ENCODE data around the gene DPYD. TPM values are rescaled to one million over a fixed set of nuclear protein-coding genes. Genes with fewer than 3 reads are reported as not detected.

DPYD gene
- total RNA-seq, 1 donor from 2014 or later = 8.8 TPM

DNA sequence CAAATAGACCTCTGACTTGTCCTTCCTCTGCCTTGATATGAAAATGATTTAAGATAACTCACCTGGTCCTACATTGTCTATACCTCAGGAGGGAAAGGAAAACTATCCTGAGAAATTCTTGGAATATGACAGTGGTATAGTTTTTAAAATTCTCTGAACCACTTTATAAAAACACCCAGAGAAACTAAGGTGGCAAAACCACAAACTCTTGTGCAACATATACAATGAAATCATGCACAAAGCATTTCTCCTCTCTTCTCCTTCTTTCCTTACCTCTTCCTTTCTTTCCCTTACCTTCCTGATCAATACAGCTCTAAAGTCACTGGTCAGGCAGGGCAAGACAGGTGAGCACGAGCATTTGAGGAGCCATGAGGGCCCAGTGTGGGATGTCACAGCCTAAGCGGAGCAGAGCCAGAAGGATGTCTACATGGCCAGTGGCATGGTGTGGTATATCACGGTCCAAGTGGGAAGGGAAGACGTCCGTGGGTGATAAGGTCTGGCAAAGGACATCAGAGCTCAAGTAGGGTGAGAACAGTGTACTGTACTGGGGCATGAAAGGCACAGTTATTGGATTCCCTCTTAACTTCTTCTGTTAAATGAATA lies 543.3 kb downstream of the DPYD start:
- DNase-seq (ENCODE audit: low read depth) (peak; percentile 44), FAIRE-seq (no peak)
- no peak overlapping the region for H3K9ac ChIP-seq (ENCODE audit: low read length)
- H3K27me3 ChIP-seq (ENCODE audit: insufficient read depth, low read length) = no peaks in the 10 kb centered on the region
- no peak overlapping the region for H3K4me3 Mint-ChIP-seq (ENCODE audit: unreplicated experiment)
- peaks cover 19% of the 10 kb centered on the region for H3K4me1 Mint-ChIP-seq (ENCODE audit: low read depth, unreplicated experiment)
- H3K27ac ChIP-seq (ENCODE audit: low read depth, low read length) = no peak overlapping the region
- H3K79me2 ChIP-seq (ENCODE audit: insufficient read depth, low read length) = no peaks in the 10 kb centered on the region
- no peaks in the 10 kb centered on the region for H4K20me1 ChIP-seq (ENCODE audit: insufficient read depth, low read length)
- no peaks in the 10 kb centered on the region for H3K9me3 ChIP-seq (ENCODE audit: insufficient read depth, low read depth, low read length)
- TF ChIP-seq, protein P1, sequence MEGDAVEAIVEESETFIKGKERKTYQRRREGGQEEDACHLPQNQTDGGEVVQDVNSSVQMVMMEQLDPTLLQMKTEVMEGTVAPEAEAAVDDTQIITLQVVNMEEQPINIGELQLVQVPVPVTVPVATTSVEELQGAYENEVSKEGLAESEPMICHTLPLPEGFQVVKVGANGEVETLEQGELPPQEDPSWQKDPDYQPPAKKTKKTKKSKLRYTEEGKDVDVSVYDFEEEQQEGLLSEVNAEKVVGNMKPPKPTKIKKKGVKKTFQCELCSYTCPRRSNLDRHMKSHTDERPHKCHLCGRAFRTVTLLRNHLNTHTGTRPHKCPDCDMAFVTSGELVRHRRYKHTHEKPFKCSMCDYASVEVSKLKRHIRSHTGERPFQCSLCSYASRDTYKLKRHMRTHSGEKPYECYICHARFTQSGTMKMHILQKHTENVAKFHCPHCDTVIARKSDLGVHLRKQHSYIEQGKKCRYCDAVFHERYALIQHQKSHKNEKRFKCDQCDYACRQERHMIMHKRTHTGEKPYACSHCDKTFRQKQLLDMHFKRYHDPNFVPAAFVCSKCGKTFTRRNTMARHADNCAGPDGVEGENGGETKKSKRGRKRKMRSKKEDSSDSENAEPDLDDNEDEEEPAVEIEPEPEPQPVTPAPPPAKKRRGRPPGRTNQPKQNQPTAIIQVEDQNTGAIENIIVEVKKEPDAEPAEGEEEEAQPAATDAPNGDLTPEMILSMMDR (IDR thresholded peaks at IDR 0.05; ENCODE audit: insufficient read depth, low read depth, low read length) = no peak
- no peak for TF ChIP-seq EZH2 (IDR thresholded peaks at IDR 0.05; ENCODE audit: insufficient read depth, low read length)
- peaks cover 4% of the 10 kb centered on the region for H3K9me3 Mint-ChIP-seq (ENCODE audit: unreplicated experiment)
- no peak overlapping the region for H3K4me2 ChIP-seq (ENCODE audit: low read length)
- H3K27me3 Mint-ChIP-seq (ENCODE audit: low read depth, unreplicated experiment) = no peaks in the 10 kb centered on the region
- peaks cover 6% of the 10 kb centered on the region for H3K4me1 ChIP-seq (ENCODE audit: insufficient read depth, low read length)
- no peak overlapping the region for H3K4me3 ChIP-seq (ENCODE audit: insufficient read depth, low read depth, low read length)
- H3K36me3 Mint-ChIP-seq (ENCODE audit: low read depth, unreplicated experiment) = no peaks in the 10 kb centered on the region
- no peak overlapping the region for H3K27ac Mint-ChIP-seq (ENCODE audit: unreplicated experiment)
- H2AFZ ChIP-seq (ENCODE audit: low read depth, low read length) = no peak overlapping the region
- H3K36me3 ChIP-seq (ENCODE audit: insufficient read depth, low read length) = no peaks in the 10 kb centered on the region

DNA sequence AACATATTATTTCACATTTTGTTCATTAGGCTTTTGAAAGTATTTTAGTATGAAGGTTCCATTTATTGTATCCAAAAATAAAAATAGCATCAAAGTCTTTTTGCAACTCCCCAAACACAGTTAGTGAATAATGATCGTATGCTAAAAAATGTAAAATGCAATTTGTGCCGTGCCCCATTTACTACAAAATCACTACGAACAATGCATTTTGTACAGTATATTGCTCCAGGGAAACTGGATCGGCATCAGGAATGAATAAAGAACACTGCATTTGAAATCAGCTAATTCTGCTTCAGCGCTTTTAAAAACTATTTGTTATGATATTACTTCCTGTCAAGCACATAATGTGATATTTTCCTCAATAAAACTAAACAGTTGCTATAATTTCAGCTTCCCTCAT lies 547.8 kb downstream of the DPYD start:
- no peak for FAIRE-seq
- Histone ChIP-seq H3K9ac (ENCODE audit: low read length) (no peak overlapping the region), H3K4me3 (ENCODE audit: insufficient read depth, low read depth, low read length) (no peak overlapping the region), H3K9me3 (ENCODE audit: insufficient read depth, low read depth, low read length) (no peaks in the 10 kb centered on the region), H3K4me1 (ENCODE audit: insufficient read depth, low read length) (no peaks in the 10 kb centered on the region), H3K27me3 (ENCODE audit: insufficient read depth, low read length) (no peaks in the 10 kb centered on the region), H4K20me1 (ENCODE audit: insufficient read depth, low read length) (no peaks in the 10 kb centered on the region), H3K79me2 (ENCODE audit: insufficient read depth, low read length) (no peaks in the 10 kb centered on the region), H2AFZ (ENCODE audit: low read depth, low read length) (no peak overlapping the region), H3K4me2 (ENCODE audit: low read length) (no peak overlapping the region), H3K27ac (ENCODE audit: low read depth, low read length) (no peak overlapping the region), H3K36me3 (ENCODE audit: insufficient read depth, low read length) (no peaks in the 10 kb centered on the region)
- no peaks in the 10 kb centered on the region for H3K36me3 Mint-ChIP-seq (ENCODE audit: low read depth, unreplicated experiment)
- H3K27me3 Mint-ChIP-seq (ENCODE audit: low read depth, unreplicated experiment) = no peaks in the 10 kb centered on the region
- peaks cover 4% of the 10 kb centered on the region for H3K9me3 Mint-ChIP-seq (ENCODE audit: unreplicated experiment)
- no peak overlapping the region for H3K4me3 Mint-ChIP-seq (ENCODE audit: unreplicated experiment)
- DNase-seq (ENCODE audit: low read depth) = no peak
- no peak for TF ChIP-seq EZH2 (IDR thresholded peaks at IDR 0.05; ENCODE audit: insufficient read depth, low read length)
- TF ChIP-seq, protein P1 (IDR thresholded peaks at IDR 0.05; ENCODE audit: insufficient read depth, low read depth, low read length) = no peak
- H3K4me1 Mint-ChIP-seq (ENCODE audit: low read depth, unreplicated experiment) = peaks cover 6% of the 10 kb centered on the region
- no peak overlapping the region for H3K27ac Mint-ChIP-seq (ENCODE audit: unreplicated experiment)

DNA sequence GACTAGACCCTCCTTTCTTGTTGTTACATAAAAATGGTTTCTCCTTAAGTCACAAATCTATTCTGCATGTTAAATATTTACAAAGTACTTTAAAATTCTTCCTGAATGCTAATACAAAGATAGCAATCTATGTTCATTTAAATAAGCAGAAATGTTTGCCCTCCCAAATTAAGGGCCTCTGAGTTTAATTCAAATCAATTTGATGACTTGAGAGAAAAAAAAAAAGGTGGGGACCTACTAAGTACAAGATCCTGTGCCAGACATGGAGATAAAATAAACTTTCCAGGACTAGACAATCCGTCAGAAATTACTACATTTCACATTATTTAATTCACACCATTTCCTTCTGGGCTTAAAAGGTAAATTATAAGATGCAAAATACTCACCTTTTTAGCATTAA lies 548.3 kb downstream of the DPYD start:
- no peaks in the 10 kb centered on the region for H4K20me1 ChIP-seq (ENCODE audit: insufficient read depth, low read length)
- H2AFZ ChIP-seq (ENCODE audit: low read depth, low read length) = no peak overlapping the region
- no peaks in the 10 kb centered on the region for H3K4me1 ChIP-seq (ENCODE audit: insufficient read depth, low read length)
- peaks cover 2% of the 10 kb centered on the region for H3K9me3 Mint-ChIP-seq (ENCODE audit: unreplicated experiment)
- no peak for DNase-seq (ENCODE audit: low read depth)
- TF ChIP-seq EZH2 (IDR thresholded peaks at IDR 0.05; ENCODE audit: insufficient read depth, low read length) = no peak
- no peak overlapping the region for H3K9ac ChIP-seq (ENCODE audit: low read length)
- no peaks in the 10 kb centered on the region for H3K79me2 ChIP-seq (ENCODE audit: insufficient read depth, low read length)
- no peak overlapping the region for H3K27ac ChIP-seq (ENCODE audit: low read depth, low read length)
- H3K27me3 ChIP-seq (ENCODE audit: insufficient read depth, low read length) = no peaks in the 10 kb centered on the region
- FAIRE-seq = no peak
- no peaks in the 10 kb centered on the region for H3K36me3 Mint-ChIP-seq (ENCODE audit: low read depth, unreplicated experiment)
- H3K4me3 ChIP-seq (ENCODE audit: insufficient read depth, low read depth, low read length) = no peak overlapping the region
- H3K36me3 ChIP-seq (ENCODE audit: insufficient read depth, low read length) = no peaks in the 10 kb centered on the region
- H3K27me3 Mint-ChIP-seq (ENCODE audit: low read depth, unreplicated experiment) = no peaks in the 10 kb centered on the region
- no peak overlapping the region for H3K4me2 ChIP-seq (ENCODE audit: low read length)
- no peak overlapping the region for H3K27ac Mint-ChIP-seq (ENCODE audit: unreplicated experiment)
- H3K9me3 ChIP-seq (ENCODE audit: insufficient read depth, low read depth, low read length) = no peaks in the 10 kb centered on the region
- H3K4me1 Mint-ChIP-seq (ENCODE audit: low read depth, unreplicated experiment) = peaks cover 3% of the 10 kb centered on the region
- no peak overlapping the region for H3K4me3 Mint-ChIP-seq (ENCODE audit: unreplicated experiment)

Data from astrocyte (in vitro differentiated cells and primary cell).